Urothelium cell line (cell line): ENCODE measurements around the gene ZAR1L.
A peak's percentile ranks its signal among the peaks of the same experiment; 100 is the strongest.

Experiments used
- DNase-seq: peaks from one replicate; pipeline ENCODE4 v3.0.0; 2011; ENCODE audit warnings: low spot score, mixed read lengths
- FAIRE-seq: peaks from 2 replicates; lab custom pipeline; 2011; peaks lifted over from hg19 to GRCh38; lab: Jason Lieb, UNC

The ZAR1L gene

GRCh38 chr13:32302461-32302860 lies 12.7 kb downstream of the ZAR1L start:
- DNase-seq = no peak
- FAIRE-seq = no peak

DNA sequence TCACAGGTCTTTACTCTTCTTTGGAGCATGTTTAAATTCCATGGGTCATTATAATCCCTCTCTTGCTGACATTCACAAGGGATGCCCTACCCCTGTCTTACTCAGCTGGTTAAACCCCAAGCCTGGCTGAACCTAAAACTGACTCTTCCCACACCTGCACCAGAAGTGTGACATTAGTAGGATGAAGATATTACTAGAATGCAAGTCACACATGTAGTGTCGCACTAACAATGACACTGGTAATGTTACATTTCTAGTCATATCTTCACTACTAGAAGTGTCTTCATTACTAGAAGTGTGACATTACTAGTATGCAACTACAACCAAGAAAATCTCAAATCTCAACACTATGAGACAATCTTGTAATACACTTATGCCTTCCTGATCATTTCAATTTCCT lies 14.2 kb downstream of the ZAR1L start:
- FAIRE-seq (no peak), DNase-seq (no peak)

- FAIRE-seq = no peak
- no peak for DNase-seq
Observed at GRCh38 chr13:32300406-32300805, 14.8 kb downstream of the ZAR1L start.

DNA sequence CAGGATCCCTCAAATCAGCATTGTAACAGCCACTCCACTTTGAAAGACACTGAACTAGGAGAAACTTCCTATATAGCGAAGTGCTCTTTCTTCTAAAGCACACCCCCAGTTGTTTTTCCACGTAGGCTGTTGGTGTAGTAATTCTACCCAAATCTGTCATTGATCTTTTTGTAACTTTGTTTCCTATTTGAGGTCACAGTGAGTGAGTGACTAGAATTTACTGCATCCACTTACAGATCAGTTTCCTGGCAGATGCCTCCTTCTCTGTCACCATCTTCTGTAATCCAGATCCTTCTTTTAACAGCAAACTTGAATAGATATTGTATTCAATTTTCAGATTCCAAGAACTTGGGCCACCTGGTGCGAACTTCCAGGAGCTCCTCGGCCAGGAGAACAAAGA lies 15.3 kb downstream of the ZAR1L start:
- DNase-seq = no peak
- FAIRE-seq = no peak

DNA sequence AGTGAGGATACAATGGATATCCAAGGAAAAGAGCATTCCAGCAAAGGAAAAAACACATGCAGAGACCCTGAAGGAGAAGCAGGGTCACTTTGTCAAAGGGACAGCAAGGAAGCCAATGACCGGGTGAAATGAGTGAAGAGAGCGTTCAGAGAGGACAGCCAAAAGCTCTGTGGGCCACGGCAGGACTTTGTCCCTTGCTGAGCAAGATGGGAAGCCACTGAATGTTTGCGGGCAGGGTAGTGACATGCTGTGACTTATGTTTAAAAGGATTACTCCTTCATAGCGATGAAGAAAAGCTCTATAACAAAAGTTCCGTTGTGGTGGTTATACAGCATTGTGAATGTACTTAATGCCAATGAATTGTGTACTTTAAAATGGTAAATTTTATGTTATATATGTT lies 16.5 kb downstream of the ZAR1L start:
- DNase-seq (no peak), FAIRE-seq (no peak)

- DNase-seq (no peak), FAIRE-seq (no peak)
Observed at GRCh38 chr13:32297206-32297605, 18.0 kb downstream of the ZAR1L start.

DNA sequence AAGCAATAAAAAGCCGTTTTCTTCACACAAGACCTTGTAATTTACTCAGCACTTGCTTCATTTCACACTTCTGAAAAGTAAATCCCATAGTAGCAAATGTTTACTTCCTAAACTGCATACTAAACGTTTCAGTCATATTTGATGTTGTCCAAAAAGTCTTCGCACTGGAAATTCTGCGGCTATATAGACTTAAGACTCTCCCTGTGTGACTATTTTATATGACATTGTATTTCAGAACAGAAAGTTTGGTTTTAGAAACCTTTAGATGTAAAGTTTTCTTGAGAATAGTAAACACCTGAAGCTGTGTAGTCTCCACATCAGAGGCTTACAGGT lies 29.6 kb downstream of the ZAR1L start:
- FAIRE-seq (no peak), DNase-seq (no peak)

- DNase-seq (peak; percentile 35), FAIRE-seq (no peak)
Observed at GRCh38 chr13:32284927-32285632, 30.1 kb downstream of the ZAR1L start.

DNA sequence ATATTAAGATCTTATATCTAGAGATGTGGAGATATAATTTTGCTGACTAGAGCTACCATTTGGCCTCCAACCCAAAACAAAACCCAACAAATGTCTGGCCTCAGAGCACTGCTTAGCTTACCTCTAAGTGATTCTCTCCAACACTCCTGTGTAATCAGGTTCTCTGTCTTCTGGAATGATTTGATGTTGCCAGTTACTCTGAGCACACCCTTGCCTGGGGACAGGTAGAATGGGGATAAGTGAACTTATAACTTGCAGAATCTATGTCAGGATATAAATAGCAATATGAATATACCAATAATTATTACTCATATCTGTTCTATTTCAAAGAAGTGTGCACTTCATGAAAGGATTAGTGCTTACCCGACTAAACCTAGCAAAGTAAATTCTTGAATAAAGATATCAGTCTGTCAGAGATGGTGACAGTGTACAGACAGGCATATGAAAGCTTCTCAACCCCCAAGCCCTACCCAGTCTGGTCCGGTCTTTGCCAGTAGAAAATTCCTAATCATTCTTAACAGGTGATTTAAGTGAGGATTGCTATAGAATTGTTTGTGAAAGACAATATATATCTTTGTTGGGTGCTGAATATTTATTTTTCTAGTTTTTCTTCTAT lies 33.0 kb downstream of the ZAR1L start:
- no peak for FAIRE-seq
- DNase-seq = no peak

- no peak for FAIRE-seq
- no peak for DNase-seq
Observed at GRCh38 chr13:32281096-32281495, 34.1 kb downstream of the ZAR1L start.

DNA sequence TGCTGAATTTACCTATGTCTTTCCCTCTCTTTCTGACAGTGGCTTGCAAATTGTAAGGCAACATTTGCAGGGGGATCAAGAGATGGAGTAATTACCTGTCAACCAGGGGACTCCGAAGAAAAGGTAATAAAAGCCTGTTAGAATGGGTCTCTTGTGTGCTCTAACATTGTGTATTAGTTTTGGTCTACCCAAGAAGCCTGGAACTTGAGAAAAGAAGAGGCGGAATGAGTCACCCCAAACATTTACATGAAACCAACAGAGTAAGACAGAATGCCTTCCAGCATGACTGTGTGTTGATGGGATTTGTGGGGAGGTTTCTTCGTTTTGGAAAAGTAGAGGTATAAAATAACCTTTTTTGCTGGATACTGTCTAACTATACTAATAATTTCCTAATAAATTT lies 36.7 kb downstream of the ZAR1L start:
- DNase-seq (no peak), FAIRE-seq (no peak)

DNA sequence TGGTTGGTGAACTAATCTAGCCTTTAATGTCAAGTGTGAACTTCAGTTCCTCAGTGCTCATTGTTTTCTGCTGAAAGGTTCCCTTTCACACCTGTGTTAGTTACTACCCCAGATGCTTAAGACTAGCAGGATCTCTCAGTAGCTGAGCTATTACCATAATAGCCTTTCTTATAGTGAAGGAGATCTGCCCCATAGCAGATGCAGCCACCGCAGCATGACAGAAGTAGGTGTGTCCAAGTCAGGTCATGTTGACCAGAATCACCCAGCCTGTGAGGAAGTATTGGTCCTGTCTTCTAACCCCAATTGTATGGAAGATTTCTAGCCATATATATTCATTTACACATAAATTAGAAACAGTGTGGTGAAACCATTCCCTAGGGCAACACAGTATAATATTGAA lies 37.3 kb downstream of the ZAR1L start:
- no peak for FAIRE-seq
- DNase-seq = no peak

DNA sequence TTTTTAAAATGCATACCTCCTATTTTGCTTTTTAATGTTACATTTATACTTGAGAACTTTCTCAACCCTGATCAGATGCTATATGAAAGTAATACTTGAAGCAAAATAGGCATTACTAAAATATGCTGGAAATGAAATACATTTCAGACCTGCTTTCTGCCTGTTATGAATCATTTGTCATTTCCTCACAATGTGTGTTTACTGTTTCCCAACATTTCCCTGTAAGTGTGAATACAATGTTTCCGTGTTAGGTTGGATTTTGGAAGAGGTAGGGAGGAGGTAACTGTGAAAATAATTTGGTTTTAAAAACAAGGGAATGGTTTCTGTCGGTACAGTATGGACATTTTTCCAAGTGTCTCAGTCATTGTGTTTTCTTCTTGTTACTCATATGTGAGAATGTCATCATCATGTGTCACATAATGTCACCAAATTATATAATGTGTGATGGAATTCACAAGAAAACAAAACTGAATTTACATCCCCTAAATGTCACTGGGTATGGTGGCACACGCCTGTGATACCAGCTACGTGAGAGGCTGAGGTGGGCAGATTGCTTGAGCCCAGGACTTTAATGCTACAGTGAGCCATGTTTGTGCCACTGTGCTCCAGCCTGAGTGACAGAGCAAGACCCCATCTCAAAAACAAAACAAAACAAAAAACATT lies 43.0 kb downstream of the ZAR1L start:
- FAIRE-seq (no peak), DNase-seq (no peak)

DNA sequence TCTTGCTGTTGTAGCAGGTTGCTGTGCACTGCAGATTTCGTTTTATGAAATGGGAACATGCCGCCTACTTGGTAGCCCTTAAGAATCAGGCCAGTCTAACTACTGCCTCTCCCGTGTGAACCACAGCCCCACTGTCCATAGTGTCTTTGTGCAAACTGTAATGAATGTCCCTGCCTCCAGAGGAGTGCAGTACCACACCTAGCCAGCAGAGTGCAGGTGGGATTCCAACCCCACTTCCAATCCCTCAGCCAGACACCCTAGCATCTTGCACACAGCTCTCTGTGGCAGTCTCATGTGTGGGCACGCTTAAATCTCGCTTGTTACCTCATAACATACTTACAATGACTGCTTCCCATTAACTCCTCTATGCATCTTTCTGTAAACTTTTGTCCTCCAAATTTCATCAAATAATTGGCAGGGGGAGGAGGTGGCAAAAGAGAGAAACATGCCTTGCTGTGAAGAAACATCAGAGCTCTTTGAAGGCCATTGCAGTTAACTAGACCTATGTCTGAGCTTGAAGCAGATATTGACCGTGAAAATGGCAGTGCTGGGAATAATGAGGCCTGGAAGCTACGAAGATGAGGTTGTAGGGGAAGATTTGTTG lies 47.2 kb downstream of the ZAR1L start:
- DNase-seq = no peak

GRCh38 chr13:32266130-32266529 lies 49.0 kb downstream of the ZAR1L start:
- FAIRE-seq = no peak
- DNase-seq = no peak

More for the DNA sequence above, 47.2 kb downstream of the ZAR1L start:
- FAIRE-seq = no peak

DNA sequence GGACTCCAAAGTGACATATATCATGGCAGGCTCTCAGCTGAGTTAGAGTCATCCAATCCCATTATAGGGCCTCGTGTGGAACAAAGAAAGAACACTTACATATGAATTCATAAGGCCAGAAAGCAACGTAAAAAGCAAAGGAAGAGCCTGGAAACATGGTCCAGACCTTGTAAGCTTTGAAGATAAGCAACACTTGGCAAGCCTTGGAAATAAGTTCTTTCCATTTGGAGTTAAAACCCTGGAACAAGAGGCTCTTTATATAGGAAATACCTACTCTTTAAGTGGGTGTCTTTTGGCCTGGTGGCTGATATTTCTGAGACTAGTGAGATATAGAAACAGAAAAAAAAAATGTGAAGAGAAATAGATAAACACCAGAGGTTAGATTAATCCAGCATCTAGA lies 49.4 kb downstream of the ZAR1L start:
- FAIRE-seq = no peak
- DNase-seq = no peak

DNA sequence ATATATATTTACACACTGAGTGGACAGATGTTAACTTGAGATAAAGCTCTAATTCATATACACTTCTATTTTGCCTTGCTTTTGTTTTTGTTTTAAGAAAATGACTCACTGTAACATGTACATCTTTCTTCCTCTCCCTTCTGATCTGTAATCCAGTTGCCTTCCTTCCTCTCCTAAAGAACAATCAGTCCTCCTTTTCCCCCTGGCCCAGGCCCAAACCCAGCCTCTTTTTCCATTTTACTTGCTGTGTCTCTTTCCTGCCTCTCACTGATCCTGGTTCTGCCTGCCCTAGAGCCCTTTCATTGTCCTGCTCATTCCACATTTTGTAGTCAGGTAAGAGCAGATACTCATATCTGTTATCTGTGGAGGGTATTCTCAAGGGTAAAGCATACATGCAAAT lies 50.8 kb downstream of the ZAR1L start:
- FAIRE-seq (no peak), DNase-seq (no peak)

DNA sequence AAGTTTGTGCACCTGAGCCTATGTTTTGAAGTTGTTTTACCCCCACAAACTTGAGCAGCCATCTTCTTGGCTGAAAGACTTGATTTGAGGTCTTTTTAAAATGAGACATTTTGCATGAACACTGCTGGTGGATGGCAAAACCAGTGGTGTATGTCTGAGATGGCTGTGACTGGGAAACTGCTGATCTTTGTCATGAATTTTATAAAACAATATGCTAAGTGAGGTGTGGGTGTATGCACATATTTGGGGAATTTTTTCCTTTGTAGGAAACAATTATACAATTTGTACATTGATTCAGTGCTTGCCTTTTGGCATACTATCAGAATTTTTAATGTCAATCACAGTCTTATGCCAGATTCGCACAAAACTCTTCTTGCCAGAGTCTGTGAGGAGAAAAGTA lies 52.5 kb downstream of the ZAR1L start:
- DNase-seq (no peak), FAIRE-seq (no peak)

DNA sequence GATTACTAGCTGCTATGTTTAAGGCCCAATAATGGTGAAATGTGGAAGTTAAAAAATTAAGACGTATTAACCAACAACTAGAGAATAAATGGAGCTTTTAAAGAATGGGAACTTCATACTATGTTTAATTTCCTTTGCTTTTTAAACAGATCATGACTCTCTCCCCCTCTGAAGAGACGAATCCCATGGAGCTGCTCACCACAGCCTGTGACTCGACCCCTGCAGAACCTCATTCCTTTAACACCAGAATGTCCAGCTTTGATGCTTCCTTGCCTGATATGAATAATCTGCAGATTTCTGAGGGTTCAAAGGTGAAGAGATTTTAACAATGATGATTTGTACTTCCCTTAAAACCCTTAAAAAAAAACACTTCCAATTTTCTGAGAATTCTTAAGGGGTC lies 53.0 kb downstream of the ZAR1L start:
- FAIRE-seq (no peak), DNase-seq (no peak)

DNA sequence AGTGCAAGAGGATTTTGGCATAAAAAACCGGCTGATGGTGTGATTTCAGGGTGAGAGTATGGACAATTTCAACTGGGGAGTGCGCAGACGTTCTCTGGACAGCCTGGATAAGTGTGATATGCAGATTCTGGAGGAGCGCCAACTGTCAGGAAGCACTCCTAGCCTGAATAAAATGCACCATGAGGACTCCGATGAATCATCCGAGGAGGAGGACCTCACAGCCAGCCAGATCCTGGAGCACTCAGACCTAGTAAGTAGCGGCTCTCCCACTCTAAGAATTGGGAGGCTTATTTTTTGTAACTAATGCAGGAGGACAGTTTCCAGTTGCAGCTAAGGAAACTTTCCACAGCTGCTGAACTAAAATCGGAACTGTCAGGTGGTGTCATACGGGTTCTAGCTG lies 53.6 kb downstream of the ZAR1L start:
- DNase-seq (peak; percentile 59), FAIRE-seq (no peak)

DNA sequence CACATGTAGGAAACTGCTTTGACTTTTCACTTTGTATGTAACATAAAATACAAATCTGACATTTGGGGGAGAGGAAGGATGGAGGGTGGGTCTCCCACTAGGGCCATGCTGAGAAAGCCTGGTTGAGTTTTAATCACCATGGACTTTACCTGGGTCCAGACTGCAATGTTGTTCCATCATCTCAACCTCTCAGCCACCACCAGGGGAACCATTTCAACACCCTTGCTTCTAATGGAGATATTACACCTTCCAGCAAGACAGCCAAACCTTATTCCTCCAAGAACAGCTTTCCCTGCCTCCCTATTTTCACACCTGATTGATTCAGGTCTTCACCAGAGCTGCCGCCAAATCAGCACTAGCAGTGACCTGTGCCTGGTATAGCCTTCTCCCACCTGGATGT lies 56.0 kb downstream of the ZAR1L start:
- FAIRE-seq = no peak
- DNase-seq = no peak

GRCh38 chr13:32257649-32258048 lies 57.5 kb downstream of the ZAR1L start:
- FAIRE-seq (no peak), DNase-seq (no peak)
